SKM-1 (cell line): ENCODE measurements around the gene C10orf53.

Experiments
- DNase-seq: peaks from one replicate; lab custom pipeline; 2025; ENCODE audit not compliant: unreplicated experiment; lab: John Stamatoyannopoulos, UW

The C10orf53 gene

GRCh38 chr10:49679480-49679893, at the start of gene C10orf53:
C10orf53 (plus strand) TSS chr10:49679651; CDS start chr10:49679698, 47 bp downstream.
- no peak for DNase-seq

GRCh38 chr10:49631975-49632374, 47.5 kb upstream of the C10orf53 start:
- DNase-seq = no peak

GRCh38 chr10:49632406-49633317, 46.8 kb upstream of the C10orf53 start:
- DNase-seq = no peak

- no peak for DNase-seq
These were observed 46.0 kb upstream of the C10orf53 start for GRCh38 chr10:49633327-49634068.

- no peak for DNase-seq
These were observed 45.3 kb upstream of the C10orf53 start for GRCh38 chr10:49634069-49634660.

- DNase-seq = no peak
These were observed 37.1 kb upstream of the C10orf53 start for GRCh38 chr10:49642311-49642710.

- DNase-seq = no peak
These were observed 36.0 kb upstream of the C10orf53 start for GRCh38 chr10:49643241-49644034.

GRCh38 chr10:49644035-49644646, 35.3 kb upstream of the C10orf53 start:
- no peak for DNase-seq

GRCh38 chr10:49645417-49645816, 34.0 kb upstream of the C10orf53 start:
- no peak for DNase-seq

- DNase-seq = no peak
These were observed 33.3 kb upstream of the C10orf53 start for GRCh38 chr10:49645871-49646870.

- no peak for DNase-seq
These were observed 31.9 kb upstream of the C10orf53 start for GRCh38 chr10:49647554-49647953.

GRCh38 chr10:49647985-49648795, 31.3 kb upstream of the C10orf53 start:
- no peak for DNase-seq

GRCh38 chr10:49649294-49649693, 30.2 kb upstream of the C10orf53 start:
- DNase-seq = no peak

GRCh38 chr10:49649936-49650723, 29.3 kb upstream of the C10orf53 start:
- no peak for DNase-seq

- DNase-seq = no peak
These were observed 28.8 kb upstream of the C10orf53 start for GRCh38 chr10:49650724-49651034.

GRCh38 chr10:49651039-49651835, 28.2 kb upstream of the C10orf53 start:
- no peak for DNase-seq

- no peak for DNase-seq
These were observed 27.5 kb upstream of the C10orf53 start for GRCh38 chr10:49651917-49652316.
